Keratinocyte (primary cell): Measurements from ENCODE around the gene RASIP1. TPM values are rescaled to one million over a fixed set of nuclear protein-coding genes. Genes with fewer than 3 reads are reported as not detected.

Source experiments
- DNase-seq: peaks from one replicate; pipeline ENCODE4 v3.0.0-alpha.2; 2011; ENCODE audit warnings: low read depth, missing footprints, low spot score
- FAIRE-seq: peaks from 2 replicates; lab custom pipeline; 2011; peaks lifted over from hg19 to GRCh38; lab: Jason Lieb, UNC
- H2AFZ ChIP-seq: 2 replicates; pipeline ENCODE4 v1.6.0; 2012; ENCODE audit warnings: low read length, control low read depth, inconsistent platforms; ENCODE audit not compliant: control insufficient read depth
- H3K27ac ChIP-seq: 2 replicates; pipeline ENCODE4 v1.5.1; 2011; ENCODE audit warnings: low read length; ENCODE audit not compliant: control insufficient read depth, insufficient read depth
- H3K27me3 ChIP-seq: 3 replicates; pipeline ENCODE4 v1.6.0; 2011; ENCODE audit warnings: low read length; ENCODE audit not compliant: control insufficient read depth, insufficient read depth; ENCODE audit errors: extremely low read depth
- H3K36me3 ChIP-seq, 2 experiments: 2 replicates in 1 of 2; 3 replicates in 1 of 2; pipeline ENCODE4 v1.5.1; 2011; ENCODE audit warnings: low read length in 2 of 2, mild to moderate bottlenecking in 1 of 2; ENCODE audit not compliant: control insufficient read depth in 2 of 2, insufficient read depth in 2 of 2; ENCODE audit errors: extremely low read depth in 1 of 2
- H3K4me1 ChIP-seq: 3 replicates; pipeline ENCODE4 v1.5.1; 2011; ENCODE audit warnings: low read length; ENCODE audit not compliant: control insufficient read depth, insufficient read depth; ENCODE audit errors: extremely low read depth
- H3K4me2 ChIP-seq: 3 replicates; pipeline ENCODE4 v1.6.0; 2011; ENCODE audit warnings: low read depth, low read length; ENCODE audit not compliant: control insufficient read depth, insufficient read depth; ENCODE audit errors: extremely low read depth
- H3K4me3 ChIP-seq, 3 experiments: fragments of 200-600 bp in 1 of 3; sonication (generic) in 1 of 3; 2 replicates in 2 of 3; 3 replicates in 1 of 3; pipeline ENCODE4 v1.5.1; 2011 to 2016; ENCODE audit warnings: low read length in 3 of 3, mild to moderate bottlenecking in 3 of 3, control low read depth in 2 of 3, inconsistent platforms in 1 of 3, low read depth in 1 of 3, mixed read lengths in 1 of 3, mixed run types in 1 of 3, moderate library complexity in 1 of 3; ENCODE audit not compliant: control insufficient read depth in 2 of 3, insufficient read depth in 2 of 3; ENCODE audit errors: extremely low read depth in 1 of 3
- H3K79me2 ChIP-seq: 2 replicates; pipeline ENCODE4 v1.6.0; 2012; ENCODE audit warnings: low read length; ENCODE audit not compliant: control insufficient read depth, insufficient read depth
- H3K9ac ChIP-seq: 3 replicates; pipeline ENCODE4 v1.6.0; 2011; ENCODE audit warnings: low read length; ENCODE audit not compliant: control insufficient read depth, insufficient read depth; ENCODE audit errors: extremely low read depth
- H3K9me1 ChIP-seq: 3 replicates; pipeline ENCODE4 v1.6.0; 2011; ENCODE audit warnings: low read length; ENCODE audit not compliant: control insufficient read depth, insufficient read depth; ENCODE audit errors: extremely low read depth
- H3K9me3 ChIP-seq: 2 replicates; pipeline ENCODE4 v1.5.1; 2012; ENCODE audit warnings: low read depth, low read length; ENCODE audit not compliant: control insufficient read depth
- H4K20me1 ChIP-seq: 3 replicates; pipeline ENCODE4 v1.6.0; 2011; ENCODE audit warnings: low read length; ENCODE audit not compliant: control insufficient read depth, insufficient read depth; ENCODE audit errors: extremely low read depth
- CTCF ChIP-seq, 3 experiments: IDR thresholded peaks in 1 of 3; conservative IDR thresholded peaks in 1 of 3; optimal IDR thresholded peaks in 1 of 3; 2 replicates in 2 of 3; 3 replicates in 1 of 3; pipeline versions ENCODE3 to v1.5.1; 2011; ENCODE audit warnings: low read length in 3 of 3, mild to moderate bottlenecking in 3 of 3, moderate library complexity in 2 of 3, control low read depth in 1 of 3, inconsistent platforms in 1 of 3; ENCODE audit not compliant: insufficient read depth in 2 of 3; ENCODE audit errors: extremely low read depth in 1 of 3
- EZH2 ChIP-seq: IDR thresholded peaks from one replicate; pipeline ENCODE4 v1.6.1; 2012; ENCODE audit warnings: inconsistent platforms, mild to moderate bottlenecking, low read length, moderate library complexity
- dilution Hi-C: fragments of 300-500 bp; cut with MboI; formaldehyde crosslinking; loops from one replicate; pipeline ENCODE4 v1.7.0; 2020; ENCODE audit warnings: low sequenced_read_pairs; ENCODE audit not compliant: extremely low pct_ligation_motif_present
- polyA plus RNA-seq, 5 experiments: library from polyadenylated mRNA; depleted of rRNA in 3 of 5; stranded (reverse) in 3 of 5; stranded (forward) in 1 of 5; unstranded in 1 of 5; fragments of >200 nt; gene quantifications; 1 replicate in 1 of 5; 2 replicates in 3 of 5; 3 replicates in 1 of 5; pipeline versions ENCODE4 v1.2.1 to v1.2.3, GENCODE V29; 2011 to 2012; ENCODE audit warnings: missing spikeins in 2 of 5, low read depth in 1 of 5, low replicate concordance in 1 of 5

The RASIP1 gene
- polyA plus RNA-seq, 1 donor (not counting 4 experiments of a cell fraction or from before 2014, with no cell fraction given) = 2.3 TPM

- H3K9me3 ChIP-seq = no peaks in the 10 kb centered on the region
- TF ChIP-seq EZH2 = no peak
- H3K9ac ChIP-seq = no peak overlapping the region
- no peak overlapping the region for H3K4me2 ChIP-seq
- H4K20me1 ChIP-seq = no peaks in the 10 kb centered on the region
- H3K4me3 ChIP-seq = no peak overlapping the region
- dilution Hi-C loops = no loop called here
- H3K9me1 ChIP-seq = no peaks in the 10 kb centered on the region
- no peaks in the 10 kb centered on the region for H3K79me2 ChIP-seq
- H3K4me1 ChIP-seq = no peaks in the 10 kb centered on the region
- no peaks in the 10 kb centered on the region for H3K27me3 ChIP-seq
- H3K27ac ChIP-seq = no peak overlapping the region
- no peak overlapping the region for H2AFZ ChIP-seq
- H3K36me3 ChIP-seq = no peaks in the 10 kb centered on the region
- DNase-seq (no peak), FAIRE-seq (no peak)
Observed at GRCh38 chr19:48779636-48780035, 39.2 kb upstream of the RASIP1 start.

- no peaks in the 10 kb centered on the region for H3K9me1 ChIP-seq
- no peak for DNase-seq
- H3K27me3 ChIP-seq = no peaks in the 10 kb centered on the region
- TF ChIP-seq CTCF (optimal IDR thresholded peaks at IDR 0.05 in 1 of 3, IDR thresholded peaks at IDR 0.05 in 1 of 3, conservative IDR thresholded peaks at IDR 0.05 in 1 of 3; ENCODE audit: extremely low read depth in 1 of 3, insufficient read depth in 2 of 3, low read length in 3 of 3) = no peak
- TF ChIP-seq EZH2 = no peak
- no peaks in the 10 kb centered on the region for H4K20me1 ChIP-seq
- H2AFZ ChIP-seq = no peak overlapping the region
- H3K4me3 ChIP-seq = no peak overlapping the region
- no peaks in the 10 kb centered on the region for H3K4me1 ChIP-seq
- H3K27ac ChIP-seq = no peak overlapping the region
- no peak overlapping the region for H3K9ac ChIP-seq
- H3K36me3 ChIP-seq = no peaks in the 10 kb centered on the region
- dilution Hi-C loops = no loop called here
- no peak for FAIRE-seq
- H3K4me2 ChIP-seq = no peak overlapping the region
- no peaks in the 10 kb centered on the region for H3K79me2 ChIP-seq
- no peaks in the 10 kb centered on the region for H3K9me3 ChIP-seq
Observed at GRCh38 chr19:48777720-48778119, 37.3 kb upstream of the RASIP1 start.

GRCh38 chr19:48777139-48777538 lies 36.7 kb upstream of the RASIP1 start:
- H3K4me1 ChIP-seq = no peaks in the 10 kb centered on the region
- no peaks in the 10 kb centered on the region for H3K79me2 ChIP-seq
- TF ChIP-seq EZH2 (no peak), CTCF (optimal IDR thresholded peaks at IDR 0.05 in 1 of 3, IDR thresholded peaks at IDR 0.05 in 1 of 3, conservative IDR thresholded peaks at IDR 0.05 in 1 of 3; ENCODE audit: extremely low read depth in 1 of 3, insufficient read depth in 2 of 3, low read length in 3 of 3) (no peak)
- H3K27me3 ChIP-seq = no peaks in the 10 kb centered on the region
- H3K9me1 ChIP-seq = no peaks in the 10 kb centered on the region
- no peak overlapping the region for H2AFZ ChIP-seq
- H3K4me3 ChIP-seq = no peak overlapping the region
- H3K9ac ChIP-seq = no peak overlapping the region
- DNase-seq = no peak
- no peaks in the 10 kb centered on the region for H3K9me3 ChIP-seq
- H3K4me2 ChIP-seq = no peak overlapping the region
- H4K20me1 ChIP-seq = no peaks in the 10 kb centered on the region
- no peak overlapping the region for H3K27ac ChIP-seq
- H3K36me3 ChIP-seq = no peaks in the 10 kb centered on the region
- no peak for FAIRE-seq
- dilution Hi-C loops = no loop called here
